Activated naive CD4-positive, alpha-beta T cell treated with anti-CD3 and anti-CD28 coated beads, Interleukin-2, amount 50 U/mL, for 16 hours (primary cell): ENCODE results near the gene PDE2A.

Experiments
- DNase-seq: peaks from one replicate; pipeline ENCODE4 v3.0.0-alpha.2; 2020

PDE2A gene

GRCh38 chr11:72607496-72607895, 66.7 kb downstream of the PDE2A start:
- DNase-seq, result no peak

GRCh38 chr11:72606748-72607468, 67.3 kb downstream of the PDE2A start:
- no peak for DNase-seq

- no peak for DNase-seq
Observed at GRCh38 chr11:72605973-72606747, 68.1 kb downstream of the PDE2A start.

GRCh38 chr11:72604256-72604655, 70.0 kb downstream of the PDE2A start:
- no peak for DNase-seq

- no peak for DNase-seq
Observed at GRCh38 chr11:72602250-72602904, 71.8 kb downstream of the PDE2A start.

GRCh38 chr11:72600557-72600956, 73.7 kb downstream of the PDE2A start:
- DNase-seq, result no peak

- DNase-seq, result no peak
Observed at GRCh38 chr11:72599325-72600117, 74.7 kb downstream of the PDE2A start.

- DNase-seq, result no peak
Observed at GRCh38 chr11:72598906-72599305, 75.3 kb downstream of the PDE2A start.

GRCh38 chr11:72598466-72598865, 75.8 kb downstream of the PDE2A start:
- DNase-seq, result no peak

- no peak for DNase-seq
Observed at GRCh38 chr11:72597721-72598120, 76.5 kb downstream of the PDE2A start.

GRCh38 chr11:72595292-72595684, 78.9 kb downstream of the PDE2A start:
- DNase-seq, result no peak

- DNase-seq, result no peak
Observed at GRCh38 chr11:72594493-72595291, 79.5 kb downstream of the PDE2A start.

- DNase-seq, result no peak
Observed at GRCh38 chr11:72592698-72593495, 81.3 kb downstream of the PDE2A start.

GRCh38 chr11:72591785-72592502, 82.3 kb downstream of the PDE2A start:
- peak; percentile 42 for DNase-seq

- no peak for DNase-seq
Observed at GRCh38 chr11:72591023-72591422, 83.2 kb downstream of the PDE2A start.

- DNase-seq, result peak; percentile 58
Observed at GRCh38 chr11:72589802-72590761, 84.1 kb downstream of the PDE2A start.

- no peak for DNase-seq
Observed at GRCh38 chr11:72588421-72589410, 85.5 kb downstream of the PDE2A start.

- DNase-seq, result no peak
Observed at GRCh38 chr11:72587696-72588095, 86.5 kb downstream of the PDE2A start.
